Stimulated activated naive CD8-positive, alpha-beta T cell treated with anti-CD3 and anti-CD28 coated beads, Interleukin-15, Interleukin-2, amounts not matched to agents 100 ng/mL and 50 ng/mL, for 24 hours (primary cell): ENCODE measurements around the gene NELL1.

Source experiments
- H3K27ac Mint-ChIP-seq: one replicate; pipeline ENCODE4 v1.8.0; 2021; ENCODE audit warnings: mild to moderate bottlenecking, mixed read lengths
- H3K27me3 Mint-ChIP-seq: one replicate; pipeline ENCODE4 v1.8.0; 2021; ENCODE audit warnings: mixed read lengths
- H3K36me3 Mint-ChIP-seq: one replicate; pipeline ENCODE4 v1.8.0; 2021; ENCODE audit warnings: low read depth, mixed read lengths
- H3K4me1 Mint-ChIP-seq: one replicate; pipeline ENCODE4 v1.8.0; 2021; ENCODE audit warnings: low read depth, mixed read lengths
- H3K4me3 Mint-ChIP-seq: one replicate; pipeline ENCODE4 v1.8.0; 2021; ENCODE audit warnings: mild to moderate bottlenecking, mixed read lengths
- H3K9me3 Mint-ChIP-seq: one replicate; pipeline ENCODE4 v1.8.0; 2021; ENCODE audit warnings: mixed read lengths

Gene NELL1

DNA sequence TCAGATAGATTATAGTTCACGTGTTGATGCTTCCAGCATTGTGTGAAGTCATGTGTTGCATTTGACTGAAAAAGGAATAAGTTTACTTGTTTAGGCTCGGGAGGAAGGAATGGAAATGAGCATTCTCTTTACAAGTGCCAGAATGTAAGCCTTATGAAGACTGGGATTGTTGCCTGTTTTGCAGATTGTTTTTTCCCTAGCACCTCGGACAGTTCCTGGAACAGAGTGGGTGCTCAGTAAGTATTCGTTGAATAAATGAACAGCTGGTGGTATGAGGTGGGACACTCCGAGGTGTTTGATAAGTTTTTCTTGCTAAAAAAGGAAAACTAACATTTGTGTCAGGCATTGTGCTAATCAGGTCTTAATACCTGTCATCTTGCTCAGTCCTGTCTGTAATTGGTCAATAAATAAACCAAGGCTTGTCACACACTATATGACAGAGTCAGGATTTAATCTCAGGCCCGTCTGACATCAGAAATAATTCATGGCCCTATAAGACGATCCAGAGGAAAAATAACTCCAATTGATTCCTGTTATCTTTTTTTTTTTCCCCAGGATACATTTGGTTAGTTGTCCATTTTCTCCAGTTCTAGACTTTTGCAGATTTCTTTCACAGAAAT, 304.7 kb downstream of the NELL1 start:
- no peak overlapping the region for H3K4me3 Mint-ChIP-seq
- H3K27me3 Mint-ChIP-seq, result no peaks in the 10 kb centered on the region
- H3K27ac Mint-ChIP-seq, result no peak overlapping the region
- no peaks in the 10 kb centered on the region for H3K36me3 Mint-ChIP-seq
- peaks cover 5% of the 10 kb centered on the region for H3K9me3 Mint-ChIP-seq
- no peaks in the 10 kb centered on the region for H3K4me1 Mint-ChIP-seq

DNA sequence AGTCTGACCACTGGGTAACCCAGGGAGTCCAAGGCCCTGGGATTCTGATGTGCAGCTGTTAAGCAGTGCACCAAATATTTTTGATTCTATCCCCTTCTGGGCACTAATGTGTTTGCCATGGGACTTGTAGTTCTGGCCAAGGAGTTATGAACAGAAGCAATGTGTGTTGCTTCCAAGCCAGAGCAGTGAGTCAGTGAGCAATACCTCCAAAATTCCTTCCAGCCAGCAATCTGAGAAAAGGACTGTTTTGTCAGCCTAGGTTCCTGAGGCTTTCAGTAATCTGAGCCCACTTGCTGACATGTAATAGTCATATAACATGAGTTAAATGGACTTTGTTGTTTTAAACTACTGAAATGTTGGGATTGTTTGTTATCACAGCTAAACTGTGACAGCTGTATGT, 311.4 kb downstream of the NELL1 start:
- H3K4me1 Mint-ChIP-seq, result no peaks in the 10 kb centered on the region
- H3K4me3 Mint-ChIP-seq, result no peak overlapping the region
- H3K27me3 Mint-ChIP-seq, result no peaks in the 10 kb centered on the region
- H3K9me3 Mint-ChIP-seq, result peaks cover 16% of the 10 kb centered on the region
- H3K36me3 Mint-ChIP-seq, result no peaks in the 10 kb centered on the region
- H3K27ac Mint-ChIP-seq, result no peak overlapping the region

DNA sequence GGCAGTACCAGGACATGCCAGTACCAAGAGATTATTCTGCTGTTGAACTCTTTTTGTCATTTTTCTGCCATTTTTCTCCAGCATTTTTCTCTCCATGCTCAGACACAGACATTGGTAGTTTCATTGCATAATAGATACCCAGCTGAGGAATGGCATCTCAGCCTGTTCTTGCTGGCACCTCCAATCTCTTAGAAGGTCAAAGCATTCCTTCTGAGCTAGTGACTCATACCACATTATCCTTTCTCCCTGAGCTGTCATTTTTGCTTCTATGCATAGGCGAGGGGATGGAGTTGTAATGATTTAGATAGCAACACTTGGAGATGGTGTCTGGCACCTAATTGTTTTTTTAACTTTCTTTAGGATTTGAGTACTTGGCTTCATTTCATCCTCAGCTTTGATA, 321.1 kb downstream of the NELL1 start:
- no peaks in the 10 kb centered on the region for H3K27me3 Mint-ChIP-seq
- peaks cover 6% of the 10 kb centered on the region for H3K9me3 Mint-ChIP-seq
- no peaks in the 10 kb centered on the region for H3K4me1 Mint-ChIP-seq
- H3K27ac Mint-ChIP-seq, result no peak overlapping the region
- no peaks in the 10 kb centered on the region for H3K36me3 Mint-ChIP-seq
- H3K4me3 Mint-ChIP-seq, result no peak overlapping the region

DNA sequence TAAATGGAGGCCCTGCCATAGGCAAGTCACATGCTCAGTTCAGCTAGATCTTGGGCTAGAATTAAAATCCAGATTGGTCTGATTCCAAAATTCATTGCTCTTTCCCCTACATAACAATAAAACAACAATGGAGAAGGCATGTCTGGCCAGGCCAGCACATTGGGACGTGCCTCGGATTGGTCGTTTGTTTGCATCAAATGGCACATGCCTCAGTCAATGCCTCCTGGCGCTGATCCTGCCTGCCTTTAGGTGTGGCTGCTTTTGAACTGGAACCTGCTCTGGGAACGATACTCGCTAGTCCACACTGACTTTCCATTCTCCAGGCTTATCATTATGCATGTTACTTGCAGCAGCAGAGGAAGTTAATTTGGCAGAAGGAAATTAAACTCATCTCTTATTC, 322.1 kb downstream of the NELL1 start:
- peaks cover 6% of the 10 kb centered on the region for H3K9me3 Mint-ChIP-seq
- no peaks in the 10 kb centered on the region for H3K36me3 Mint-ChIP-seq
- no peaks in the 10 kb centered on the region for H3K27me3 Mint-ChIP-seq
- no peak overlapping the region for H3K4me3 Mint-ChIP-seq
- H3K4me1 Mint-ChIP-seq, result no peaks in the 10 kb centered on the region
- no peak overlapping the region for H3K27ac Mint-ChIP-seq

DNA sequence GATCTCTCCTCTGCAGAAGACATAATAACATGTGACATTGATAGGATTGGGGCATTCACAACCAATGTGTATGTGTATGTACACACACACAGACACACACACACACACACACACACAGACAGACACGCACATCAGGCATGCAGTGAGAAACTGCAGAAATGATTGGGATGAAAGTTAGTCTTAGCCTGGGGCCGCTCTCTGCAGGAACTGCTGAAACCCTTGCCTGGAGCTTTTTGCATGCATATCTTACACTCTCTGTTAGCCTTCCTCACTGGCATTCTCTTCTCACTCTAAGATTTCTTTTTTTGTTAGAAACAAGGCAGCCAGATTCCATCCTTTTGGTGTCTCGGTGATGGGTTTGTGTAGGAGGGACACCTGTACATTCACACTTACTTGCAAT, 337.9 kb downstream of the NELL1 start:
- H3K4me1 Mint-ChIP-seq, result no peaks in the 10 kb centered on the region
- peaks cover 5% of the 10 kb centered on the region for H3K9me3 Mint-ChIP-seq
- H3K27me3 Mint-ChIP-seq, result no peaks in the 10 kb centered on the region
- H3K27ac Mint-ChIP-seq, result no peak overlapping the region
- H3K36me3 Mint-ChIP-seq, result no peaks in the 10 kb centered on the region
- H3K4me3 Mint-ChIP-seq, result no peak overlapping the region

DNA sequence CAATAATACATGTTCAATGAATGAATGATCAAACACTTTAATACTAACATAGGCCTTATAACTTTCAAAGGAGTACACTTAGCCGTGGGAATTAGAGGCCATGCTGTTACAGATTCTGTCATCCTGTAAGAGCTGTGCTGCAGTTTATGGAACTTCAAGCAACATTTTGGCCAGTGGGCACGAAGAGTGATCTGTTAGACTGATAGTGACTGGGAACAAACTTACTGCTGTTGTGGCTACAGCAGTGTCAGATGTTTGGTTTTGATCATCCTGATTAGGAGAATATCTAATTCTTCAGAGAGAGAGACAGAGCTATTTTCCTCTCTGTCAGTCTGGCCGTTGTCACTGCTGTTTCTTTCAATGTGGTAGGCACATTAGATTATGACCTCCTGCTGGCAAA, 348.9 kb downstream of the NELL1 start:
- H3K4me3 Mint-ChIP-seq, result no peak overlapping the region
- H3K9me3 Mint-ChIP-seq, result peaks cover 8% of the 10 kb centered on the region
- H3K27ac Mint-ChIP-seq, result no peak overlapping the region
- no peaks in the 10 kb centered on the region for H3K27me3 Mint-ChIP-seq
- H3K36me3 Mint-ChIP-seq, result no peaks in the 10 kb centered on the region
- no peaks in the 10 kb centered on the region for H3K4me1 Mint-ChIP-seq

DNA sequence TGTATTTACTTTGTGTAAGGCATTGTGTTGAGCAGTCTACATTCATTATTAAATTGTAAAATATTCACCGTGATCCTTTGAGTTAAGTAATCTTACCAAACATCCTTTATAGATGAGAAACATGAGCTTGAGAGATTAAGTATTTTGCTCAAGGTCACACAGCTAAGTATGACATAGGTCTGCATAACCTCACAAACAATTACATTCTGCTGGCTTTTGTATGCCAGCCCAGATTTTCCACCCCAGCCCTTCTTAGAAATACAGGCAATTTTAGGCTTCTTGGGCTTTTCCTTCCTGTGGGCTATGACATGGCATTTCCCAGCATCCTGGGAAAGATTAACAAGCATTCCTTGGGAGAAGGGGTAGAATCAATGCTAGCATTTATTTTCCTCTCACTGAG, 357.3 kb downstream of the NELL1 start:
- Mint-ChIP-seq H3K27me3 (no peaks in the 10 kb centered on the region), H3K4me3 (no peak overlapping the region), H3K4me1 (no peaks in the 10 kb centered on the region), H3K9me3 (no peaks in the 10 kb centered on the region), H3K27ac (no peak overlapping the region), H3K36me3 (no peaks in the 10 kb centered on the region)

DNA sequence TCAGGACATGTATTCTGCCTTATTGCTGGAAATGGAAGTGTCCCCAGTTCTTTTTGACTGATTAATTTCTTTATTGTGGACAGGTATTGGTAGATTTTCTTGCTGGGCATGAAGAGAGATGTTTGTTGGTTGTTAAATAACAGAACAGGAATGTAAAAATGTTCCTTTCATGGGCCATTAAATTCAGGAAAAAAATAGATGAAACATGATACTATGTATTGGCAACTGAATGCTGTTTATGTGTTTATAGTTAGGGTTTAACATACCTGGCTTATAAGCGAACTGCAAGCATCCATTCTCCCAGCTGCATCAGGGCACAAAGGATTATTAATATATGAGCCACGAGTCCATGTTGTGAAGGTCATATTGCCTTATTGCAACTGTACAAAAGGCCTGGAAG, 368.5 kb downstream of the NELL1 start:
- H3K4me3 Mint-ChIP-seq, result no peak overlapping the region
- no peaks in the 10 kb centered on the region for H3K36me3 Mint-ChIP-seq
- no peaks in the 10 kb centered on the region for H3K9me3 Mint-ChIP-seq
- H3K27ac Mint-ChIP-seq, result no peak overlapping the region
- H3K4me1 Mint-ChIP-seq, result no peaks in the 10 kb centered on the region
- H3K27me3 Mint-ChIP-seq, result no peaks in the 10 kb centered on the region

DNA sequence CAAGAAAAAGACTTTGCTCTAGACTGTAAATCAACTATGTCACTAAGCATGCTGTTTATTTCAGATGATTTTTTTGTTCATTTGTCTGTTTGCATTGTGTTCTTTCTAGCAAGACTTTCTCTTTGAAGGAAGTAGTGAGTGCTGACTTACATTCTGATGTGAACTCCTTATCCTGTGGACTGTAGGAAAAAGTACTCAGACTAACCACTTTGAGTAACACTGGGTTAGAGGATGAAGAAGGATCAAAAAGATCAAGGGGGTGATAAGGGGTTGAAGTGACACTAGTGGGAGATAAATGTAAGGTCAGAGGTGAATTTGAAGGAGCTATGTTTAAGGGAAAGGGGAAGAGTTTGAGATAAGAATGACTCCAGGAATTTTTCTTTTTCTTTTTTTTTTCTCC, 369.4 kb downstream of the NELL1 start:
- Mint-ChIP-seq H3K27ac (no peak overlapping the region), H3K36me3 (no peaks in the 10 kb centered on the region), H3K9me3 (no peaks in the 10 kb centered on the region), H3K4me1 (no peaks in the 10 kb centered on the region), H3K27me3 (no peaks in the 10 kb centered on the region), H3K4me3 (no peak overlapping the region)

DNA sequence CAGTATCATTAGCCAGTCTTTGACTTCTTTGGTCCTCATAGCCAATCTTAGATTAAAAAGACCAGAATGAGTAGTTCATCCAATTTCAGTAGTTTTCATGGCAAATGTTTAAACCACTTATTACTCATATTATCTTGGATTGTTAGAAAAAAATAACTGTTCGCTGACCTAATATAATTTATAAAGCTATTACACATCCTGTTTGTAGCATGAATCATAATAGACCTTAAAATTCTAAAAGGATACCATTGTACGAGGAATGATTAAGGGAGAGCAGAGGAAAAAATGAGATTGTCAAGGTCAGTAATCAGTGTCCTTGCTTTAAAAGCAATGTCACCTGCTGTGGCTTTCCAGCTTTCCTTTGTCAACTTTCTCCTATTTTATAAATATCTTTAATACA, 371.2 kb downstream of the NELL1 start:
- Mint-ChIP-seq H3K9me3 (no peaks in the 10 kb centered on the region), H3K27me3 (no peaks in the 10 kb centered on the region), H3K36me3 (no peaks in the 10 kb centered on the region), H3K4me1 (no peaks in the 10 kb centered on the region), H3K27ac (no peak overlapping the region), H3K4me3 (no peak overlapping the region)

DNA sequence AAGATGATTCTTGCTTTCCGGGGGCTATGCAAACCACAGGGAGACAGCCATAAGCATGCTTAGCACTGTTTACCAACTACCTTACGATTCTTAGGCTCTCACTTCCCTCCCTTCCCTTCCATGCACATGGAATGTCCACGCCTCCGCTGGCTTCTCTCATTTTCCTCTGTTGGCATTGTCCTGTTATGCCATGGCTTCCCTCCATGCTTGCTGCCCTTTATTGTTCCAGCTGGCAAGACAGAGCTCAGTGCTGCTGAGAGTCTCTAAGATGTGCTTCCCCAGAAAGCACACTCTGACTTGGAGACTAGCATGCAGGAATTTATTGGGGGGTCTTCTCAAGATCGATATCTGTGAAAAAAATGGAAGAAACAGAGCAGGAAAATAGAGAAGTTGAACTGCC, 379.2 kb downstream of the NELL1 start:
- Mint-ChIP-seq H3K27me3 (no peaks in the 10 kb centered on the region), H3K4me3 (no peak overlapping the region), H3K9me3 (no peaks in the 10 kb centered on the region), H3K27ac (no peak overlapping the region), H3K36me3 (no peaks in the 10 kb centered on the region), H3K4me1 (no peaks in the 10 kb centered on the region)

DNA sequence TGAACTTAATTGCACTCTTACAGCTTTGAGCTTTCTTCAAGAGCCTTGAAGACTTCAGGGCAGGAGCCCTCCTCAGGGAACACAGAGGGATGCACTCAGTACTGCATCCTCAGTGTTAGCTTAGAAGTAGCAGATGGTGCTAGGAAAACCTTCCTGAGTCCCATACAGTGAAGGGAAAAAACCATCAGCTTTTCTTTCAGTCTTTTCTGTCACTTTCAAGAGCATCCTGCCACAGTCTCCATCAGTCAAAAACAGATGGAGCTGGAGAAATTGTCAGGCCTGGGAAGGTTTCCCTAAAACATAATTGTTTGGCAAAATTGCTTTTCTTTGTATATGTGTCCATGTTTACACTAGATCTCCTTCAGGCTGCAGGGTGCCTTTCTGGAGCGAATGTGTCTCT, 384.1 kb downstream of the NELL1 start:
- no peaks in the 10 kb centered on the region for H3K4me1 Mint-ChIP-seq
- no peak overlapping the region for H3K4me3 Mint-ChIP-seq
- no peak overlapping the region for H3K27ac Mint-ChIP-seq
- no peaks in the 10 kb centered on the region for H3K27me3 Mint-ChIP-seq
- H3K9me3 Mint-ChIP-seq, result no peaks in the 10 kb centered on the region
- H3K36me3 Mint-ChIP-seq, result no peaks in the 10 kb centered on the region

DNA sequence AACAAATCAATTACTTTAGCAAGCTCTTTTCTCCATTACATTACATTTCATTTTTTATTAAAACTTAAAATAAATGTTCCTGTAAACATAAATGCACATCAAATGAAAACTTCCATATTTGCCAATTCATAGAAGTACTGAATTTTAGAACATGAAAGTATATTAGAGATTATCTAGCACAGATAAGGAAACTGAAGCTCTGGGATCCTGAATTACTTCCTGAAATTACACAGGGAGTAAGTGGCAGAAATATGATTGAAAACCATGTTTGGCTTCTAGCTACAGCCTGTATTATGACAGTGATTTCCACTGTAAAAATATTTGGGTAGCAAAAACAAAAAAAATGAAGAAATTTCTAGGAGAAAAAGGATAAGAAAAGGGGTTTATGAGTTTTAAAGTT, 387.3 kb downstream of the NELL1 start:
- Mint-ChIP-seq H3K4me1 (no peaks in the 10 kb centered on the region), H3K36me3 (no peaks in the 10 kb centered on the region), H3K27me3 (no peaks in the 10 kb centered on the region), H3K9me3 (peaks cover 4% of the 10 kb centered on the region), H3K4me3 (no peak overlapping the region), H3K27ac (no peak overlapping the region)

DNA sequence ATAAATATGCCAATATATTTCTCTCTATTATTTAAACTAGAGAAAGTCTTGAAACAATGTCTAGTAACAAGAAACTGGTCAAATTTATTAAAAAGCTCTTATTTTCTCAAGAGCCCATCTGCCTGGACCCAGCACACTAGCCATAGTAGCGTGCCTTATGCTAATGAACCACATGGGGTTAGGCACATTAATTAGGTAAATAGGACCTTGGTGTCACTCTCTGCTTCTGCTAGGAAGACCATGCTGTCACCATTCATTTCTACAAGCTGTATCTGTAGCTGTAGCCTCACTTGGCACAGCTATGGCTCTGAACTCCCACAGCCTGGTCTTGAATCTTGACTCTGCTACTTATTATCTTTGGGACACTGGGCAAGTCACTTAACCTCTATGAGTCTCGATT, 390.5 kb downstream of the NELL1 start:
- Mint-ChIP-seq H3K36me3 (no peaks in the 10 kb centered on the region), H3K4me3 (no peak overlapping the region), H3K27ac (no peak overlapping the region), H3K9me3 (peaks cover 11% of the 10 kb centered on the region), H3K4me1 (no peaks in the 10 kb centered on the region), H3K27me3 (no peaks in the 10 kb centered on the region)

DNA sequence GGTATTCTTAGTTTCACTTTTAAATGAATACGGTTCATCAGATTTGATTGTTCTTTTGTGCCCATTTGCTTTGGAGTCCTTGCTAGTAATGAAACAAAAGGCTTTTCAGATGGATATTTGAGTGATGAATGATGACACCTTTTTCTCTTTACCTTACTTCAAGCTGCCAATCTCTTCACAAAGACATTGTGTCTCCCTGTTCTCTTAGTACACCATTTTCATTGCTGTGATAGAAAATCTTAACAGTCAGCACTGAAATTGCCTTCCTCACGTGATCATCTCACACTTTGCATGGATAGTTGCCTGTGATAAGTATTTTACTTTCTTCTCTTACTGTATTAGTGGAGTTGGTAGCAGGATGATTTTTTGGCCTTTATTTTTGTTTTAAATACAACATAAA, 396.6 kb downstream of the NELL1 start:
- no peak overlapping the region for H3K4me3 Mint-ChIP-seq
- H3K9me3 Mint-ChIP-seq, result peaks cover 6% of the 10 kb centered on the region
- no peaks in the 10 kb centered on the region for H3K36me3 Mint-ChIP-seq
- H3K4me1 Mint-ChIP-seq, result no peaks in the 10 kb centered on the region
- no peaks in the 10 kb centered on the region for H3K27me3 Mint-ChIP-seq
- no peak overlapping the region for H3K27ac Mint-ChIP-seq

DNA sequence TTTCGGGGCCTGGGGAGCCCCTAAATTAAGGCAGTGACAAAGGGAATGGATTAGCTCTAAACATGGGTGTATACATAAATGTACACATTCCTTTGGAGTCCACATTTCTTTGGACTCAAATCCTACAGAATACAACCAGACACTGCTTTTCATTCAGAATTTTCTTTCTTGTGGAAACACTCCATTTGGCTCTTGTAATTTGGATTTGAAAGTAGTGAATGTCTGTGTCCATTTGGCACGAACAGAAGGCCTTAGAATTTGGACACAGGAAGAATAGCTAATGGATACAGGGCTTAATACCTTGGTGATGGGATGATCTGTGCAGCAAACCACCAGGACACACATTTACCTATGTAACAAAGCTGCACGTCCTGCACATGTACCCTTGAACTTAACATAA, 399.5 kb downstream of the NELL1 start:
- H3K4me1 Mint-ChIP-seq, result no peaks in the 10 kb centered on the region
- H3K9me3 Mint-ChIP-seq, result peaks cover 4% of the 10 kb centered on the region
- no peaks in the 10 kb centered on the region for H3K27me3 Mint-ChIP-seq
- no peak overlapping the region for H3K4me3 Mint-ChIP-seq
- H3K36me3 Mint-ChIP-seq, result no peaks in the 10 kb centered on the region
- no peak overlapping the region for H3K27ac Mint-ChIP-seq
